T-cell (primary cell): ENCODE data around the gene ADAM33. TPM values are rescaled to one million over a fixed set of nuclear protein-coding genes. Genes with fewer than 3 reads are reported as not detected.

Experiments used
- ATAC-seq, 4 experiments: fragments of 200-7000 bp in 3 of 4; fragments of 150-1000 bp in 1 of 4; cut with Tn5 transposase; replicated peaks in 1 of 4; 1 replicate in 3 of 4; 2 replicates in 1 of 4; pipeline ENCODE4 v1.10.0; 2021; ENCODE audit warnings: moderate library complexity in 3 of 4, mild to moderate bottlenecking in 2 of 4, moderate number of reproducible peaks in 1 of 4
- CTCF ChIA-PET, 2 donors: fragments of 300-600 bp; sonication (Branson Sonifier 250); formaldehyde crosslinking; loops; one replicate each; lab custom pipeline; 2022; ENCODE audit warnings: antibody characterized with exemption in 2 of 2; lab: Charles Lee
- POLR2A ChIA-PET, 2 donors: fragments of 300-600 bp; sonication (Branson Sonifier 250); formaldehyde crosslinking; loops; one replicate each; lab custom pipeline; 2022; ENCODE audit warnings: antibody characterized with exemption in 2 of 2; lab: Charles Lee
- DNase-seq, 35 experiments: peaks; one replicate each; pipeline versions ENCODE4 v3.0.0 to v3.0.0-alpha.2; 2013 to 2023
- H3K27ac ChIP-seq: one replicate; pipeline ENCODE4 v1.5.1; 2013; ENCODE audit warnings: low read length
- H3K27me3 ChIP-seq, 2 experiments: replicated peaks in 1 of 2; 1 replicate in 1 of 2; 2 replicates in 1 of 2; pipeline versions ENCODE4 v1.6.1 to v1.7.0; 2013; ENCODE audit warnings: low read length in 1 of 2, mixed read lengths in 1 of 2; ENCODE audit not compliant: control insufficient read depth in 2 of 2, insufficient read depth in 2 of 2; ENCODE audit errors: extremely low read depth in 1 of 2
- H3K36me3 ChIP-seq, 2 donors: 1 replicate in 1 of 2; 2 replicates in 1 of 2; pipeline versions ENCODE4 v1.6.1 to v1.7.0; 2013; ENCODE audit warnings: low read length in 1 of 2; ENCODE audit not compliant: control insufficient read depth in 2 of 2, insufficient read depth in 1 of 2; ENCODE audit errors: extremely low read depth in 1 of 2
- H3K4me1 ChIP-seq, 2 experiments: 1 replicate in 1 of 2; 2 replicates in 1 of 2; pipeline versions ENCODE4 v1.6.1 to v1.7.0; 2013; ENCODE audit warnings: low read length in 2 of 2, mixed read lengths in 1 of 2; ENCODE audit not compliant: insufficient read depth in 2 of 2, control insufficient read depth in 1 of 2; ENCODE audit errors: extremely low read depth in 1 of 2
- H3K4me3 ChIP-seq, 2 donors: 1 replicate in 1 of 2; 2 replicates in 1 of 2; pipeline versions ENCODE4 v1.5.1 to v1.7.0; 2013; ENCODE audit warnings: mild to moderate bottlenecking in 2 of 2, low read length in 1 of 2, moderate library complexity in 1 of 2; ENCODE audit not compliant: control insufficient read depth in 1 of 2; ENCODE audit errors: extremely low read depth in 1 of 2
- H3K9me3 ChIP-seq: 2 replicates; pipeline ENCODE4 v1.7.0; 2013
- H3K27ac Mint-ChIP-seq, 2 donors: one replicate each; pipeline ENCODE4 v1.8.0; 2020 to 2021; ENCODE audit warnings: mild to moderate bottlenecking in 2 of 2, mixed read lengths in 2 of 2
- H3K27me3 Mint-ChIP-seq, 2 donors: one replicate each; pipeline ENCODE4 v1.8.0; 2021 to 2022; ENCODE audit warnings: mixed read lengths in 2 of 2
- H3K36me3 Mint-ChIP-seq: one replicate; pipeline ENCODE4 v1.8.0; 2021; ENCODE audit warnings: mixed read lengths
- H3K4me1 Mint-ChIP-seq, 3 donors: one replicate each; pipeline ENCODE4 v1.8.0; 2020 to 2022; ENCODE audit warnings: mixed read lengths in 3 of 3, mild to moderate bottlenecking in 1 of 3
- H3K4me3 Mint-ChIP-seq, 3 donors: one replicate each; pipeline ENCODE4 v1.8.0; 2020 to 2022; ENCODE audit warnings: mild to moderate bottlenecking in 3 of 3, mixed read lengths in 3 of 3, moderate library complexity in 3 of 3
- H3K9me3 Mint-ChIP-seq, 3 donors: one replicate each; pipeline ENCODE4 v1.8.0; 2020 to 2022; ENCODE audit warnings: mixed read lengths in 3 of 3
- WGBS: methylation state at CpG from one replicate; pipeline ENCODE4 v1.1.5; 2013; ENCODE audit warnings: missing lambda C conversion rate; ENCODE audit not compliant: insufficient coverage; 5-methylcytosine and 5-hydroxymethylcytosine counted together
- total RNA-seq, 35 experiments: library from RNA in 6 of 35; stranded (reverse) in 6 of 35; fragments of 120-200 nt in 1 of 35; gene quantifications; one replicate each; pipeline versions ENCODE4 v1.2.1 to v1.2.4 and lab custom pipeline; 2013 to 2026

Gene ADAM33
- total RNA-seq, 5 donors from 2014 or later (not counting 1 experiment from before 2014, with no cell fraction given) = not detected

DNA sequence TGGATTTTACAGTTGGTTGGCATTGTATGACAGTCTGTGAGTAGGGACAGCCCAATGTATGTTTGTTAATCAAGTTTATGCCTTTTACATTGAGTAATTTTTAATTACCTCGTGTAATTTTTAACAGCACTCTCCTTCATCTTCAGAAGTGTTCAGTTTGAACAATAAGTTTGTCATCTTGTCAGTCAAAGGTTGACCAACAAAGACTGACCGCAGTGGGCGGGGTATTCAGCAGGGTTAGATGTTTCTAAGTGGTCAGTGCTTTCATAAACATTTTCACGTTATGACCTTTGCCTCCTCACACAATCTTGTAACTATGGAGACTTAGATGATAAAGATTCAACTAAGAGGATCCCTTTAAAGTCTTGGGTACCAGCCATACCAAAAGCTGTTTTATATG is 59.4 kb downstream of the ADAM33 start:
- ATAC-seq (no peak), DNase-seq (no peak)
- Histone ChIP-seq H3K9me3 (no peaks in the 10 kb centered on the region), H3K36me3 (peaks cover 0 to 8% of the 10 kb centered on the region in 2 donors), H3K27me3 (no peaks in the 10 kb centered on the region), H3K4me1 (no peaks in the 10 kb centered on the region), H3K27ac (no peak overlapping the region), H3K4me3 (no peak overlapping the region)
- Mint-ChIP-seq H3K27ac (no peak overlapping the region), H3K4me1 (no peaks in the 10 kb centered on the region), H3K9me3 (no peaks in the 10 kb centered on the region), H3K36me3 (peaks cover 34% of the 10 kb centered on the region), H3K4me3 (no peak overlapping the region), H3K27me3 (no peaks in the 10 kb centered on the region)
- ChIA-PET CTCF (no interaction called here), POLR2A (no interaction called here)
- WGBS = no CpG with 5 or more reads among the region's 4 CpGs

- 88% methylated on average over 5 of the region's 8 CpGs for WGBS
- CTCF ChIA-PET = no interaction called here
- Mint-ChIP-seq H3K27ac (no peak overlapping the region), H3K4me3 (no peak overlapping the region), H3K9me3 (no peaks in the 10 kb centered on the region), H3K27me3 (no peaks in the 10 kb centered on the region), H3K36me3 (peaks cover 36% of the 10 kb centered on the region), H3K4me1 (no peaks in the 10 kb centered on the region)
- Histone ChIP-seq H3K27me3 (no peaks in the 10 kb centered on the region), H3K9me3 (no peaks in the 10 kb centered on the region), H3K36me3 (peaks cover 0 to 8% of the 10 kb centered on the region in 2 donors), H3K27ac (no peak overlapping the region), H3K4me3 (no peak overlapping the region), H3K4me1 (no peaks in the 10 kb centered on the region)
- DNase-seq (no peak), ATAC-seq (no peak)
- POLR2A ChIA-PET = interaction anchor here in 1 of 2 donors (0.6 kb wide), 1 partner anchor 74 kb away, joined by 3 read pairs; no protein-coding TSS in a partner anchor
Observed at GRCh38 chr20:3621111-3621510, 60.7 kb downstream of the ADAM33 start.

Other genes starting within 250 kb of the ADAM33 start
- 10 to 100 TPM; 13.6 to 15.8 (median 13.7) TPM for gene ATRN, start 211.0 kb downstream of the ADAM33 start, total RNA-seq
- gene GFRA4, start 18.6 kb downstream of the ADAM33 start, total RNA-seq = not detected
- gene SIGLEC1, start 30.6 kb upstream of the ADAM33 start, total RNA-seq = under 1 TPM in 3 of 5 donors, not detected in 2; 0.06 to 0.16 (median 0.12) TPM
- under 1 TPM in 2 of 5 donors, not detected in 3; 0.10 to 0.12 TPM for gene HSPA12B, start 50.7 kb upstream of the ADAM33 start, total RNA-seq
- 10 to 100 TPM; 16.2 to 28.7 (median 22.6) TPM for gene ADISSP, start 85.7 kb upstream of the ADAM33 start, total RNA-seq
- gene SPEF1, start 99.4 kb upstream of the ADAM33 start, total RNA-seq = under 1 TPM in 1 of 5 donors, not detected in 4; 0.16 TPM
- gene CENPB, start 104.7 kb upstream of the ADAM33 start, total RNA-seq = 10 to 100 TPM; 37.0 to 79.0 (median 60.8) TPM
- gene CDC25B, start 114.3 kb upstream of the ADAM33 start, total RNA-seq = 100 to 1,000 TPM; 216 to 409 (median 401) TPM
- gene AP5S1, start 138.5 kb upstream of the ADAM33 start, total RNA-seq = 10 to 100 TPM; 11.5 to 17.3 (median 14.4) TPM
- 10 to 100 TPM; 25.7 to 46.9 (median 43.3) TPM for gene MAVS, start 164.8 kb upstream of the ADAM33 start, total RNA-seq
- 10 to 100 TPM; 45.0 to 67.0 (median 63.6) TPM for gene PANK2, start 207.4 kb upstream of the ADAM33 start, total RNA-seq